HepG2 (cell line): ENCODE data around the gene CLDN9. TPM values are rescaled to one million over a fixed set of nuclear protein-coding genes. Genes with fewer than 3 reads are reported as not detected.

Source experiments
- ARNT ChIP-seq: fragments of 450-650 bp; IDR thresholded peaks from 2 replicates; pipeline ENCODE4 v1.6.1; 2017
- EHMT2 ChIP-seq: fragments of 200-600 bp; sonication (generic); IDR thresholded peaks from 2 replicates; pipeline ENCODE4 v1.7.0; 2017; ENCODE audit warnings: antibody characterized with exemption, low read depth, low read length, borderline replicate concordance
- ELF1 ChIP-seq: sonication (generic); formaldehyde crosslinking; IDR thresholded peaks from 2 replicates; pipeline ENCODE4 v1.4.0; 2020; ENCODE audit warnings: missing genetic modification reagents
- HBP1 ChIP-seq: IDR thresholded peaks from 2 replicates; pipeline ENCODE4 v1.6.1; 2016; ENCODE audit warnings: low read depth, control low read depth
- HES4 ChIP-seq: sonication (generic); formaldehyde crosslinking; IDR thresholded peaks from 2 replicates; pipeline ENCODE4 v1.9.0; 2021; ENCODE audit warnings: mild to moderate bottlenecking, missing genetic modification reagents, borderline replicate concordance
- HNRNPK ChIP-seq: fragments of 200-400 bp; formaldehyde crosslinking; IDR thresholded peaks from 2 replicates; pipeline ENCODE4 v1.6.1; 2018; ENCODE audit warnings: low read length, low read depth, moderate library complexity, mild to moderate bottlenecking; ENCODE audit not compliant: poor library complexity, severe bottlenecking
- JARID2 ChIP-seq: sonication (generic); formaldehyde crosslinking; IDR thresholded peaks from 2 replicates; pipeline ENCODE4 v1.8.1; 2023; ENCODE audit warnings: missing genetic modification reagents, inconsistent platforms; ENCODE audit not compliant: insufficient replicate concordance
- KDM3A ChIP-seq: IDR thresholded peaks from 2 replicates; pipeline ENCODE4 v1.6.1; 2018; ENCODE audit warnings: low read depth, missing compliant biosample characterization
- KLF11 ChIP-seq: IDR thresholded peaks from 2 replicates; pipeline ENCODE4 v1.6.1; 2016; ENCODE audit warnings: missing compliant biosample characterization
- KLF6 ChIP-seq: IDR thresholded peaks from 2 replicates; pipeline ENCODE4 v1.8.0; 2016; ENCODE audit warnings: missing biosample characterization, missing genetic modification reagents
- MBNL3 ChIP-seq: fragments of 250-450 bp; sonication (Bioruptor Pico); conservative IDR thresholded peaks from 2 replicates; pipeline ENCODE4 v1.8.0; 2022; ENCODE audit warnings: mild to moderate bottlenecking, inconsistent platforms
- MED8 ChIP-seq: sonication (generic); formaldehyde crosslinking; IDR thresholded peaks from 2 replicates; pipeline ENCODE4 v1.8.1; 2023; ENCODE audit warnings: mild to moderate bottlenecking, missing genetic modification reagents; ENCODE audit not compliant: insufficient replicate concordance
- MEIS1 ChIP-seq: sonication (generic); formaldehyde crosslinking; IDR thresholded peaks from 2 replicates; pipeline ENCODE4 v1.9.0; 2021; ENCODE audit warnings: mild to moderate bottlenecking, missing genetic modification reagents, moderate library complexity, borderline replicate concordance
- PHF21A ChIP-seq: sonication (generic); formaldehyde crosslinking; IDR thresholded peaks from 2 replicates; pipeline ENCODE4 v1.5.0; 2020; ENCODE audit warnings: mild to moderate bottlenecking, missing genetic modification reagents
- RBM39 ChIP-seq: fragments of 200-400 bp; formaldehyde crosslinking; IDR thresholded peaks from one replicate; pipeline ENCODE4 v1.6.1; 2018; ENCODE audit warnings: antibody characterized with exemption, mild to moderate bottlenecking, low read depth, low read length; ENCODE audit not compliant: poor library complexity, severe bottlenecking
- SMYD3 ChIP-seq: sonication (generic); formaldehyde crosslinking; IDR thresholded peaks from 2 replicates; pipeline ENCODE4 v1.8.1; 2023; ENCODE audit warnings: mild to moderate bottlenecking, missing genetic modification reagents
- TFAP4 ChIP-seq: sonication (generic); IDR thresholded peaks from 2 replicates; pipeline ENCODE4 v1.6.1; 2016; ENCODE audit warnings: low read depth, borderline replicate concordance
- TFDP1 ChIP-seq: IDR thresholded peaks from 2 replicates; pipeline ENCODE4 v1.6.1; 2016; ENCODE audit warnings: missing compliant biosample characterization, missing genetic modification reagents, borderline replicate concordance
- ZBTB43 ChIP-seq: sonication (generic); formaldehyde crosslinking; conservative IDR thresholded peaks from 2 replicates; pipeline ENCODE4 v1.4.0; 2020; ENCODE audit warnings: missing genetic modification reagents
- ZNF205 ChIP-seq: IDR thresholded peaks from 2 replicates; pipeline ENCODE4 v1.6.1; 2018; ENCODE audit warnings: missing biosample characterization, missing genetic modification reagents
- ZNF234 ChIP-seq: sonication (generic); formaldehyde crosslinking; conservative IDR thresholded peaks from 2 replicates; pipeline ENCODE4 v1.5.1; 2020; ENCODE audit warnings: mild to moderate bottlenecking, missing genetic modification reagents
- ZNF33A ChIP-seq: sonication (generic); formaldehyde crosslinking; IDR thresholded peaks from 2 replicates; pipeline ENCODE4 v1.5.1; 2020; ENCODE audit warnings: missing genetic modification reagents, mild to moderate bottlenecking, moderate library complexity, borderline replicate concordance
- ZNF44 ChIP-seq: sonication (generic); formaldehyde crosslinking; IDR thresholded peaks from 2 replicates; pipeline ENCODE4 v1.5.1; 2020; ENCODE audit warnings: mild to moderate bottlenecking, missing genetic modification reagents
- ZNF674 ChIP-seq: sonication (generic); formaldehyde crosslinking; IDR thresholded peaks from 2 replicates; pipeline ENCODE4 v1.5.0; 2020; ENCODE audit warnings: low read depth, mild to moderate bottlenecking, missing genetic modification reagents
- ZNF782 ChIP-seq: sonication (generic); formaldehyde crosslinking; IDR thresholded peaks from 2 replicates; pipeline ENCODE4 v1.4.0; 2020; ENCODE audit warnings: missing genetic modification reagents, mild to moderate bottlenecking, borderline replicate concordance
- polyA plus RNA-seq, 8 experiments: library from polyadenylated mRNA; depleted of rRNA in 3 of 8; stranded (reverse) in 7 of 8; unstranded in 1 of 8; fragments of >200 nt; fragmentation: Illumina TruSeq in 4 of 8; extraction: Trizol in 4 of 8; gene quantifications; 2 replicates each; pipeline versions ENCODE4 v1.2.1 to v1.2.3, GENCODE V29; 2011 to 2016; ENCODE audit warnings: low read depth in 4 of 8, missing spikeins in 1 of 8, mixed read lengths in 1 of 8; ENCODE audit not compliant: insufficient read depth in 1 of 8
- total RNA-seq, 5 experiments: library from RNA; depleted of rRNA; stranded (reverse); fragments of >200 nt; fragmentation: Illumina TruSeq; extraction: Trizol; gene quantifications; 2 replicates each; pipeline ENCODE4 v1.2.3, GENCODE V29; 2016; ENCODE audit warnings: low read depth in 1 of 5

The CLDN9 gene
- total and polyA plus RNA-seq, 2 of the 13 experiments (the other 11 are each of a cell fraction or from before 2014, with no cell fraction given): 0.15 to 0.26 TPM

- TF ChIP-seq ZBTB43 (CRISPR knock-in tag) (no peak; the same call in 1 of the 2 replicates), EHMT2 (no peak), ZNF44 (no peak), HNRNPK (peak; percentile 26), ELF1 (CRISPR knock-in tag) (peak; percentile 68), ZNF234 (CRISPR knock-in tag) (no peak), KDM3A (CRISPR knock-in tag) (0 out of 2 replicates have a peak, but pooled peaks have one; percentile 8), TFDP1 (CRISPR knock-in tag) (peak; percentile 86; the same call in 1 of the 2 replicates), PHF21A (CRISPR knock-in tag) (no peak), MEIS1 (CRISPR knock-in tag) (no peak; the same call in 1 of the 2 replicates), KLF6 (0 out of 2 replicates have a peak, but pooled peaks have one; percentile 34), HBP1 (CRISPR knock-in tag) (no peak; the same call in 1 of the 2 replicates), JARID2 (no peak), ARNT (no peak), RBM39 (peak; percentile 20), SMYD3 (CRISPR knock-in tag) (no peak), ZNF674 (CRISPR knock-in tag) (0 out of 2 replicates have a peak, but pooled peaks have one; percentile 65), KLF11 (CRISPR knock-in tag) (no peak; the same call in 1 of the 2 replicates), MED8 (CRISPR knock-in tag) (peak; percentile 75), ZNF33A (CRISPR knock-in tag) (no peak), ZNF782 (CRISPR knock-in tag) (0 out of 2 replicates have a peak, but pooled peaks have one; percentile 81), ZNF205 (CRISPR knock-in tag) (no peak), MBNL3 (CRISPR knock-in tag) (no peak), HES4 (0 out of 2 replicates have a peak, but pooled peaks have one; percentile 67), TFAP4 (0 out of 2 replicates have a peak, but pooled peaks have one; percentile 24)
Observed at GRCh38 chr16:2980227-2981176, 32.2 kb upstream of the CLDN9 start, which contains the start of gene PKMYT1 (continued).
